Body of pancreas (tissue), 4 donors: ENCODE measurements around the gene FNDC3B.

Experiments
- CTCF ChIP-seq, 7 experiments: fragments of 450-650 bp in 4 of 7; fragments of 200-600 bp in 3 of 7; sonication (generic) in 3 of 7; IDR thresholded peaks; one replicate each; pipeline ENCODE4 v1.5.1; 2016 to 2019; ENCODE audit warnings: antibody characterized with exemption in 7 of 7
- POLR2A ChIP-seq, 3 donors: fragments of 450-650 bp; IDR thresholded peaks; one replicate each; pipeline ENCODE4 v1.6.1; 2016; ENCODE audit warnings: antibody characterized with exemption in 3 of 3, mild to moderate bottlenecking in 2 of 3

GRCh38 chr3:172195407-172195754 is 156.0 kb downstream of the FNDC3B start:
- no peak for TF ChIP-seq CTCF (IDR thresholded peaks at IDR 0.05)
- TF ChIP-seq POLR2A (IDR thresholded peaks at IDR 0.05) = no peak
